Measurements from ENCODE around the gene UBE2J2.

The UBE2J2 gene

DNA sequence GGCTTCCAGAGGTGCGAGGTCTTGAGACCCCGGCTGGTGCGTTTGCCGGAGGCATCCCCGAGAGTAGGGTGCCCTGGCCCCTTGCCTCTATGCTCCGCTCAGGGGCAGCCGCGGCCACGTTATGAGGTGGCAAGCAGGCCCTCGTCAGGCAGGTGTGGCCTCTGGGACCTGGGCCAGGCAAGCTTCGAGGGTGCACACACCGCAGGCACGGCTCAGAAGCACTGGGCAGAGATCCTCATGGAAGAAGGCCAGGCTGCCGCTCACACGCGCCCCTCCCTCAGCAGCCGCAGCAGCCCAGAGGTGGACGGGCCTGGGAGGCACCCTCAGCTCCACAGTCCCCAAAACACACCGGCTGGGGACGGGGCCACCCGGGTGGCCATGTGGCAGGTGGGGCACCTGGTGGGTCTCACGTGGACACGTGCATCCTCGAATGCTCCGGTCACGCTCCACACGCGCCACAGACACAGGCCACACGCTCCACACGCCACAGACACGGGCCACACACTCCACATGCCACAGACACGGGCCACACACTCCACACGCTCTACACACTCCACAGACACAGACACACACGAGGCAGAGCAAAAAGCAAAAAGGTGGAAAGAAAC is 48.3 kb downstream of the UBE2J2 start:
- TF ChIP-seq, protein P1, sequence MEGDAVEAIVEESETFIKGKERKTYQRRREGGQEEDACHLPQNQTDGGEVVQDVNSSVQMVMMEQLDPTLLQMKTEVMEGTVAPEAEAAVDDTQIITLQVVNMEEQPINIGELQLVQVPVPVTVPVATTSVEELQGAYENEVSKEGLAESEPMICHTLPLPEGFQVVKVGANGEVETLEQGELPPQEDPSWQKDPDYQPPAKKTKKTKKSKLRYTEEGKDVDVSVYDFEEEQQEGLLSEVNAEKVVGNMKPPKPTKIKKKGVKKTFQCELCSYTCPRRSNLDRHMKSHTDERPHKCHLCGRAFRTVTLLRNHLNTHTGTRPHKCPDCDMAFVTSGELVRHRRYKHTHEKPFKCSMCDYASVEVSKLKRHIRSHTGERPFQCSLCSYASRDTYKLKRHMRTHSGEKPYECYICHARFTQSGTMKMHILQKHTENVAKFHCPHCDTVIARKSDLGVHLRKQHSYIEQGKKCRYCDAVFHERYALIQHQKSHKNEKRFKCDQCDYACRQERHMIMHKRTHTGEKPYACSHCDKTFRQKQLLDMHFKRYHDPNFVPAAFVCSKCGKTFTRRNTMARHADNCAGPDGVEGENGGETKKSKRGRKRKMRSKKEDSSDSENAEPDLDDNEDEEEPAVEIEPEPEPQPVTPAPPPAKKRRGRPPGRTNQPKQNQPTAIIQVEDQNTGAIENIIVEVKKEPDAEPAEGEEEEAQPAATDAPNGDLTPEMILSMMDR (conservative IDR thresholded peaks at IDR 0.05): no peak
- H3K27ac ChIP-seq: no peak overlapping the region

DNA sequence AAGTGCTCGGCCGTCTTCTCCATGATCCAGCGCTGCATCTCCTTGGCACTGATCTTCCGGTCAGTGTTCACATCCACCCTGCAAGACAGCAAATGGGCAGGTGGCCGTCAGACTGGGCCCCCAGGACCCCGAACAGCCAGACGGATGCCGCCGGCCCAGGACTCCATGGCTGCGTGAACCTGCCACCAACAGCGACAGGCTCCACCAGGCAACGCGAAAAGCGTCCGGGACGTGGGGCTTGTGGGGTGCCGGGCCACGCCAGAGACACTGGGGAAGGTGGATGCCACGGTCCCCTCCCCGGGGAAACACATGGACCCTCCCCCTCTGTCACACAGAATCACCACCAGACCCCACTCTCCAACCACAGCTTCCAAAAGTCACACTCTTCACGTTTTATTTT is 49.8 kb downstream of the UBE2J2 start:
- no peak overlapping the region for H3K27ac ChIP-seq
- TF ChIP-seq, protein P1 (conservative IDR thresholded peaks at IDR 0.05): no peak

DNA sequence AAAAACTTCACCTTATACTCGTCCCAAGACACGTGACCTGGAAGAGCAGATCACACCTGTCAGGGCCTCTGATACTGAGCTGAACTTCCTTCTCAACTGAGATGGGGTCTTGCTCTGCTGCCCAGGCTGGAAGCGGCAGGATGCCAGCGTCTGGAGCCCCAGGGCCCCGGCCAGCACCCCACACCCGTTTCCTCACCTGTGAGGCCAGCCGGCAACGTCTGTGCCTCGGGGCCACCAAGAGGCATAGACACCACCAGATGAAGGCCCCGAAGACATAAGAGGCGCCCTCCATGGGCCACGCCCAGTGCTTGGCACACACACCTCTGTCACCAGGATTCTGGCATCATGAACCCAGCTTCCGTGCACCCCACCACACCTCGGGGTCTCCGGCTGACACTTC is 50.3 kb downstream of the UBE2J2 start:
- TF ChIP-seq, protein P1 (conservative IDR thresholded peaks at IDR 0.05): no peak
- H3K27ac ChIP-seq: no peak overlapping the region

GRCh38 chr1:1222575-1223225 is 51.0 kb downstream of the UBE2J2 start:
- TF ChIP-seq, protein P1 (conservative IDR thresholded peaks at IDR 0.05): no peak
- no peak overlapping the region for H3K27ac ChIP-seq

GRCh38 chr1:1221887-1222574 is 51.6 kb downstream of the UBE2J2 start:
- H3K27ac ChIP-seq: no peak overlapping the region
- TF ChIP-seq, protein P1 (conservative IDR thresholded peaks at IDR 0.05): no peak

DNA sequence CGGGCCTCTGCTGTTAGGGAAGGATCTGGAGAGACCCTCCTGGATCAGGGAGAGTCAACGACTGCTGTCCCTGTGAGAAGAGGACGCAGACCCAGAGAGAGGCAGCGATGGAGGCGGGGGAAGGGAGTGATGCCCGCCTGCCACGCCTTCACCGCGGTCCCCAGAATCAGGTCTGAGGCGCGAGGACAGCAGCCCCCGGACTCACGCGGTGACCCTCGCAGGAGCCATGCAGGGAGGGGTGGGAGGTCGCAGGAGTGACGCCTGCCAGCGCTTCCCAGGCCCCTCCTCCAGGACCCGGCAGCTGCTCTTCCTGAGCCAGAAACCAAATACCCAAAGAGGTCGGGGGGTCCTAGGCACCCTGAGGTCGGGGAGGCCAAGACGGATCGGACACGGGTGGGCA is 53.5 kb downstream of the UBE2J2 start:
- H3K27ac ChIP-seq: no peak overlapping the region
- TF ChIP-seq, protein P1 (conservative IDR thresholded peaks at IDR 0.05): no peak

DNA sequence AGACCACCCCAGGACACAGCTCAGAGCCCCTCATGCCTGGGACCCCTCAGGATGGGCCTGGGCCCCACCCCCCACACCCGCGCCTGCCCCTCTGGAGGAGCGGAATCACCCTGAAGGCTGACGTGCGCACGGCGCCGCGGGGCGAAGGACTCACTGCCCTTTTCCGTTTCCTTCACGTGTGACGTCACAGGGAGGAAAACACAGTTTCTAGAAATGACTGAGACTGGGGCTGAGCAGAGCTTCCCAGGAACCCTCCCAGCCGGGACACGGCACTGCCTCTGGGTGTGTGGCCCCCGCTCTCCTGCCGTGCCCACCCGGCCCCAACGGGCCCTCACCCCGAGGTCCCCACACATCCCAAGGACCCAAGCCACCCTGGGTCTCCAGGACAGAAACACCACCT is 54.3 kb downstream of the UBE2J2 start:
- no peak overlapping the region for H3K27ac ChIP-seq
- TF ChIP-seq, protein P1 (conservative IDR thresholded peaks at IDR 0.05): no peak
